Stimulated activated CD8-positive, alpha-beta memory T cell treated with anti-CD3 and anti-CD28 coated beads, Interleukin-7, amount 100 ng/mL, for 24 hours (primary cell): ENCODE results near the gene FABP2.
"Not testable (repeated sequence)": the region's sequence is repeated elsewhere in the genome, so short reads cannot be mapped to it uniquely, and the experiment has no call there.

Source experiments
- DNase-seq: peaks from one replicate; pipeline ENCODE4 v3.0.0-alpha.2; 2020; ENCODE audit warnings: low read depth

FABP2 gene

GRCh38 chr4:119310826-119311225 is 11.1 kb downstream of the FABP2 start:
- DNase-seq, result no peak

- no peak for DNase-seq
These were observed 14.3 kb downstream of the FABP2 start for GRCh38 chr4:119307606-119308005.

- no peak for DNase-seq
These were observed 17.5 kb downstream of the FABP2 start for GRCh38 chr4:119304431-119304830.

GRCh38 chr4:119303587-119304305 is 18.2 kb downstream of the FABP2 start:
- no peak for DNase-seq

- no peak for DNase-seq
These were observed 19.7 kb downstream of the FABP2 start for GRCh38 chr4:119302073-119302832.

- peak; percentile 82 for DNase-seq
These were observed 21.6 kb downstream of the FABP2 start for GRCh38 chr4:119300101-119300978.

- DNase-seq, result no peak
These were observed 22.2 kb downstream of the FABP2 start for GRCh38 chr4:119299741-119300100.

GRCh38 chr4:119299260-119299671 is 22.7 kb downstream of the FABP2 start:
- DNase-seq, result no peak

GRCh38 chr4:119297795-119298194 is 24.1 kb downstream of the FABP2 start:
- DNase-seq, result no peak

GRCh38 chr4:119296356-119296755 is 25.6 kb downstream of the FABP2 start:
- DNase-seq, result no peak

GRCh38 chr4:119290598-119290997 is 31.3 kb downstream of the FABP2 start:
- no peak for DNase-seq

GRCh38 chr4:119289313-119289712 is 32.6 kb downstream of the FABP2 start:
- DNase-seq, result no peak

GRCh38 chr4:119286377-119287002 is 35.4 kb downstream of the FABP2 start:
- no peak for DNase-seq

GRCh38 chr4:119284876-119285780 is 36.8 kb downstream of the FABP2 start:
- no peak for DNase-seq

GRCh38 chr4:119281393-119281792 is 40.5 kb downstream of the FABP2 start:
- DNase-seq, result no peak

- not testable (repeated sequence) for DNase-seq
These were observed 42.0 kb downstream of the FABP2 start for GRCh38 chr4:119279945-119280344.

GRCh38 chr4:119279541-119279940 is 42.4 kb downstream of the FABP2 start:
- not testable (repeated sequence) for DNase-seq

- no peak for DNase-seq
These were observed 50.4 kb downstream of the FABP2 start for GRCh38 chr4:119271361-119272085.

- DNase-seq, result no peak
These were observed 53.5 kb downstream of the FABP2 start for GRCh38 chr4:119268466-119268865.
